Brain pericyte (primary cell): ENCODE data around the gene SARS1.

ENCODE experiments used
- DNase-seq: peaks from one replicate; pipeline ENCODE4 v3.0.0-alpha.2; 2012; ENCODE audit warnings: low read depth, low spot score

Gene SARS1

DNA sequence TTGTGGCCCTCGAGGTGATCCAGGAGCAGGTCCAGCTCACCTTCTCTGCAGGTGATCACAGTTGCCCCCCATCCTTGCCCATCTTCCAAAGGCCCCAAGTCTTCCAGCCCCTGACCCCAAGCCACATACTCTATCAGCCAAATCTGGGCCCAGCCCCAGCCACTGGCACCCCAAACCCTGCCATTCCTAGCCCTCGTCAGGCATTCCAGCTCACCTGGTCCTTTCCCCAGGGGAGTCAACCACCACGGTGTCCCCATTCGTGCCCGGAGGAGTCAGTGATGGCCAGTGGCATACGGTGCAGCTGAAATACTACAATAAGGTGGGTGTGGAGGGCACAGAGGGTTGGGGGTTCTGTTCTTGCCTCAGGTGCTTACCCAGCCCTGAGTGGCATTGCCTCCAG is 47.9 kb downstream of the SARS1 start:
- no peak for DNase-seq

DNA sequence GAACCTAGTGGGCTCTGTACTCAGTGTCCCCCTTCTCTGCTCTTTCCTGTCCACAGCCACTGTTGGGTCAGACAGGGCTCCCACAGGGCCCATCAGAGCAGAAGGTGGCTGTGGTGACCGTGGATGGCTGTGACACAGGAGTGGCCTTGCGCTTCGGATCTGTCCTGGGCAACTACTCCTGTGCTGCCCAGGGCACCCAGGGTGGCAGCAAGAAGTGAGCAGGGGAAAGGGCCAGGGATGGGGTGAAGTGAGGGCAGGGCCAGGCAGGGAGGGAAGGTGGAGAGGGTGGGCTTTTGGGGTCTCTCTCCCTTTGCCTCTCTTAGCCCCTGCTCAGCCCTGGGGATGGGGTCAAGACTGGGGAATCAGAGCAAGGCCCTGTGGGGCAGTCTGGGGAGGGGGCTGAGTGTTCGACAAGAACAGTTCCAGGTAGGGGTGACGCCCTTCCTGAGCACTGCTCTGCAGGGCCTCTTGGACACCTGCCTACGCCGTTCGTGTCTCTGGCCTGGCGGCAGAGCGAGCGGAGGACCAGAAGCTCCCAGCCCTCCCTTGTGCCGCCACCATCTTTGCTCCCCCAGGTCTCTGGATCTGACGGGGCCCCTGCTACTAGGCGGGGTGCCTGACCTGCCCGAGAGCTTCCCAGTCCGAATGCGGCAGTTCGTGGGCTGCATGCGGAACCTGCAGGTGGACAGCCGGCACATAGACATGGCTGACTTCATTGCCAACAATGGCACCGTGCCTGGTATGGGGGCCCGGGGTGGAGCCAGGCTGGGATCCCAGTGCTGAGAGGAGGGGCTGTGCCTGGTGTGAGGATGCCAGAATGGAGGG is 48.7 kb downstream of the SARS1 start:
- DNase-seq = no peak

DNA sequence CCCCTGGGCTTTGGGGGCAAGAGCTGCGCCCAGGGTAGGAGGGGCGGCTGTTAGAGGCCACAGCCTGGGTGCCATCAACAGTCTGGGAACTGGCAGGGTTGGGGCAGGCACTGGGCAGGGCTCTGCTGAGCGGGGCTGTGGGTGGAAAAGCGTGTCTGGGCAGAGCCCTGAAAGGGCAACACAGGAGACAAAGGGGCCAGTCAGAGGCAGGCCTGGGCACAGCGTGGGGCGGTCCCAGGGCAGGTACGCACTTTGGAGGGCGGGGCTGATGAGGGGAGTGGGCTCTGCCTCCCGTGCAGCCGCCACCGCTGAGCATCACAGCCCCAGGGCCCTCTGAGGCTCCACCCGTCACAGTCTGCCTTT is 49.5 kb downstream of the SARS1 start:
- no peak for DNase-seq

DNA sequence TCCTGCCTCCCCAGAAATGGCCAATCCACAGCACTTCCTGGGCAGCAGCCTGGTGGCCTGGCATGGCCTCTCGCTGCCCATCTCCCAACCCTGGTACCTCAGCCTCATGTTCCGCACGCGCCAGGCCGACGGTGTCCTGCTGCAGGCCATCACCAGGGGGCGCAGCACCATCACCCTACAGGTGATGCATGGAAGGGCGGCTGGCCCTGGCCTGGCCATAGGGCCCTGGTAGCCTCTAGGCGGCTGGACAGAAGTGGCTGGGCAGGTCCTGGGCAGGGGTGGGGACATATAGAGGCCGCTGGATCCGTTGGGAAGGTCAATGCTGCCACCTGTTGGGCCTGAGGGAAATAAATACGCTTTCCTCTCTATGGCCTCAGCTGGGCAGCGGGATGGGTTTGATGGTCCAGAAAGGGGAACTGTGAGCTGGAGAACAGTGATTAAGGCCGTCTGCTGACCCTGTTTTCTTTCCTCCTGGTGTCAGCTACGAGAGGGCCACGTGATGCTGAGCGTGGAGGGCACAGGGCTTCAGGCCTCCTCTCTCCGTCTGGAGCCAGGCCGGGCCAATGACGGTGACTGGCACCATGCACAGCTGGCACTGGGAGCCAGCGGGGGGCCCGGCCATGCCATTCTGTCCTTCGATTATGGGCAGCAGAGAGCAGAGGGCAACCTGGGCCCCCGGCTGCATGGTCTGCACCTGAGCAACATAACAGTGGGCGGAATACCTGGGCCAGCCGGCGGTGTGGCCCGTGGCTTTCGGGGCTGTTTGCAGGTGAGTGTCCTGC is 50.1 kb downstream of the SARS1 start:
- no peak for DNase-seq

DNA sequence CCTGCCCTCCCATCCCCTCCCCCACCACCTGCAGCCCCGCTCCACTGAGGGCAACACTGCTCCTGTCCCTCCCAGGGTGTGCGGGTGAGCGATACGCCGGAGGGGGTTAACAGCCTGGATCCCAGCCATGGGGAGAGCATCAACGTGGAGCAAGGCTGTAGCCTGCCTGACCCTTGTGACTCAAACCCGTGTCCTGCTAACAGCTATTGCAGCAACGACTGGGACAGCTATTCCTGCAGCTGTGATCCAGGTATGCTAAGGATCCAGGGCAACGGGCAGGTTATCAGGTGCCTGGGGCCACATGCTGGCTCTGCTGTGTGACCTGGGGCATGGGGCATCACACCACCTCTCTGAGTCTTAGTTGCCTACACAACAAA is 50.6 kb downstream of the SARS1 start:
- no peak for DNase-seq

DNA sequence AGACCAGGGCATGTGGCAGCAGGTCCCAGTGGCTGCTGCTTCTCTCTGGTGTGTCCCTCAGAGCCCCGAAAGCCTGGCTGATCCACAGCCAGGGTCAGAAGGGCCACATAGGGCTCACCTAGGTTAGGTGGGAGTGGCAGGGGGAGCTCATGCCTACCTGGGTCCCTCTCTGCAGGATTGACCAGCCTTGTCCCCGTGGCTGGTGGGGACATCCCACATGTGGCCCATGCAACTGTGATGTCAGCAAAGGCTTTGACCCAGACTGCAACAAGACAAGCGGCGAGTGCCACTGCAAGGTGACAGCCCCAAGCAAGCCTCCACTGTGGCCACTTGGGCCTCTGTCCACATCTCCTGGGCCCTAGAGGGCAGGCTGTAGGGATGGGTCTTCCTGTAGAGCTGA is 51.3 kb downstream of the SARS1 start:
- no peak for DNase-seq

DNA sequence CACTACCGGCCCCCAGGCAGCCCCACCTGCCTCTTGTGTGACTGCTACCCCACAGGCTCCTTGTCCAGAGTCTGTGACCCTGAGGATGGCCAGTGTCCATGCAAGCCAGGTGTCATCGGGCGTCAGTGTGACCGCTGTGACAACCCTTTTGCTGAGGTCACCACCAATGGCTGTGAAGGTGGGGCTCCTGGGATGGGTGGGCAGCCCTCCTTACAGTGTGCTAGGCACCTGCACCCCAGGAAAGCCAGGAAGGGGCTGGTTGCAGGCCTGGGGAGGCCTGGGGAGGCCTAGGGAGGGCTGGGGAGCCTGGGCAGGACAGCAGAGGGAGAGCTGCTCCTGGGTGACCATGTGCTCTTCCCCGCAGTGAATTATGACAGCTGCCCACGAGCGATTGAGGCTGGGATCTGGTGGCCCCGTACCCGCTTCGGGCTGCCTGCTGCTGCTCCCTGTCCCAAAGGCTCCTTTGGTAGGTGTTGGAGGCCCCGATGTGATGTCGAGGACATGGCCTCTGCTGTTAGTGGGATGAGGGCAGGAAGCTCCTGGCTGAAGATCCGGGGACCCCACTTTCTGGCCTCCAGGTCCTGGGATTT is 52.1 kb downstream of the SARS1 start:
- no peak for DNase-seq

DNA sequence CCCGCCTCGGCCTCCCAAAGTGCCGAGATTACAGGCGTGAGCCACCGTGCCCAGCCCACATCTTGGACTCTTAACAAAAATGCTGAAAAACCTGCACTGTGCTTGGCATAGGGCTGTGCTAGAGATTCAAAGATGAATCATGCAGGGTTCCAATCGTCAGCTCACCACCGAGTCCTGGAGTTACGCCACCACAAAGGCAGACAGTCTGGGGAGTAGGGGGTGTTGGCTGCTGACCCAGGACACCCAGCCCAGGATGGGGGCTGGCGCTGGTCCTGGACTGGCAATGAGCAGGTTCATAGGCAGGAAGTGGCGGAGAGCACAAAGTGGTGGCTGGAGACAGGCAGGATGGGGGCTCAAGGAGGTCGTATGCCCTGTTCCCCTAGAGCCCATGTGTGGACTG is 53.2 kb downstream of the SARS1 start:
- DNase-seq = no peak

DNA sequence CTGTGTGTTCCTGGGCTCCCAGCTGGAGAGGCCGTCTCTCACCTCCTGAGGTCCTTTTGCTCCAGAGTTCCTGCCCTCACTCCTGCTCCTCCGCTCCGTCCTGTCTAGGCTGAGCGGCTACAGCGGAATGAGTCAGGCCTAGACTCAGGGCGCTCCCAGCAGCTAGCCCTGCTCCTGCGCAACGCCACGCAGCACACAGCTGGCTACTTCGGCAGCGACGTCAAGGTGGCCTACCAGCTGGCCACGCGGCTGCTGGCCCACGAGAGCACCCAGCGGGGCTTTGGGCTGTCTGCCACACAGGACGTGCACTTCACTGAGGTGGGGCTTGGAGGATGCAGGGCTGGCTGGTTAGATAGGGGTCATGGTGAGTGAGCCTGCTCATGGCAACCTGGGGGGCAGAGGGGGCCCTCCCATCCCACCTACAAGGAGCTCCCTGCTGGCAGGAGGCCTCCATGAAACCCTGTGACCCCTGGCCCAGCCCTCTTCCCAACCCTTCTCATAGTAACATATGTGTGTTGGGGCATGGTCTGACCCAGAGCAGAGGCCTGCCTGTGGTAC is 54.1 kb downstream of the SARS1 start:
- DNase-seq = no peak

DNA sequence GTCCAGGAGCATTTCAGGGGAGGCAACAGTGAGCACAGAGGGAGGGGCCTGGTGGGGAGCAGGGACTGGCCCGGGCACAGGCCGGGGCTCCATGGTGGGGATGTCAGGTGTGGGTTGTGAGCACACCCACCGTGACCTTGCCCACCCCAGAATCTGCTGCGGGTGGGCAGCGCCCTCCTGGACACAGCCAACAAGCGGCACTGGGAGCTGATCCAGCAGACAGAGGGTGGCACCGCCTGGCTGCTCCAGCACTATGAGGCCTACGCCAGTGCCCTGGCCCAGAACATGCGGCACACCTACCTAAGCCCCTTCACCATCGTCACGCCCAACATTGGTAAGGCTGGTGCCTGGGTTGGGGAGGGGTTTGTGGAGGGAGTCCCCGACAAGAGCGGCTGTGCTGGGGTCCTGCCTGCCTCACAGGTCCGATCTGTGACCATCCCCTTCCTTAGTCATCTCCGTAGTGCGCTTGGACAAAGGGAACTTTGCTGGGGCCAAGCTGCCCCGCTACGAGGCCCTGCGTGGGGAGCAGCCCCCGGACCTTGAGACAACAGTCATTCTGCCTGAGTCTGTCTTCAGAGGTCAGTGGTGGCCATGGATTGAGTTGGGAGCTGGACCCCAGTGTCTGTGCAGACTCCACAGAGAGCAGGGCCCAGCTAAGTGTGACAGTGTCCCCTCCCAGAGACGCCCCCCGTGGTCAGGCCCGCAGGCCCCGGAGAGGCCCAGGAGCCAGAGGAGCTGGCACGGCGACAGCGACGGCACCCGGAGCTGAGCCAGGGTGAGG is 54.9 kb downstream of the SARS1 start:
- DNase-seq = no peak

DNA sequence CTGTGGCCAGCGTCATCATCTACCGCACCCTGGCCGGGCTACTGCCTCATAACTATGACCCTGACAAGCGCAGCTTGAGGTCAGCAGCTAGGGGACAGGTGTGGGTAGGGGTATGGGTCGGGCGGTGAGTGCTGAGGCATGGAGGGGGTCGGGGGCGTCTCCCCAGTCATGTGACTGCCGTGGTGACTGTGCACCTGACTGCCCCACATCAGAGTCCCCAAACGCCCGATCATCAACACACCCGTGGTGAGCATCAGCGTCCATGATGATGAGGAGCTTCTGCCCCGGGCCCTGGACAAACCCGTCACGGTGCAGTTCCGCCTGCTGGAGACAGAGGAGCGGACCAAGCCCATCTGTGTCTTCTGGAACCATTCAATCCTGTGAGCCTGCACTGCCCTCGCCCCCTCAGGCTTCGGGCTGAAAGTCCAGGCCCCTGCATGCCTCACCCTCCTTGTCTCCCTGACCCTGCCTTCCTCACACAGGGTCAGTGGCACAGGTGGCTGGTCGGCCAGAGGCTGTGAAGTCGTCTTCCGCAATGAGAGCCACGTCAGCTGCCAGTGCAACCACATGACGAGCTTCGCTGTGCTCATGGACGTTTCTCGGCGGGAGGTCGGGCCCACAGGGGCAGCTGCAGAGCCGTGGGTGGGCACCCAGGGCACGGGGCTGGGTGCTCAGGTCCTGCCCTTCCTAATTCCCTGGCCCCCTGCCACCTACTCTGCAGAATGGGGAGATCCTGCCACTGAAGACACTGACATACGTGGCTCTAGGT is 55.7 kb downstream of the SARS1 start:
- DNase-seq = no peak

DNA sequence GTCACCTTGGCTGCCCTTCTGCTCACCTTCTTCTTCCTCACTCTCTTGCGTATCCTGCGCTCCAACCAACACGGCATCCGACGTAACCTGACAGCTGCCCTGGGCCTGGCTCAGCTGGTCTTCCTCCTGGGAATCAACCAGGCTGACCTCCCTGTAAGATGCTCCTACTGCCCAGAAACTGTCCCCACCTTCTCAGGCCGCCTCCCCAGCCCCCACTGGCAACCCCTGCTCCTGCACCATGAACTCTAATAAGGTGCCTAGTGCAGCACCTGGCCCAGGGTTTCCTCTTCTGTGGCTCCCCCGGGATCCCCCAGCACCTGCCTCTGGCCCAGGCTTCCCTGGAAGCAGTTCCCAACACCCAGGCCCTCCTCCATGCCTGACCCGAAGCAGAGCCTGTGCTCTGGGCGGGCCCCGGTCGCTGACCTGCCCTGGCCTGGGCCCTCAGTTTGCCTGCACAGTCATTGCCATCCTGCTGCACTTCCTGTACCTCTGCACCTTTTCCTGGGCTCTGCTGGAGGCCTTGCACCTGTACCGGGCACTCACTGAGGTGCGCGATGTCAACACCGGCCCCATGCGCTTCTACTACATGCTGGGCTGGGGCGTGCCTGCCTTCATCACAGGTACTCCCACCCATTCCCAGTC is 56.4 kb downstream of the SARS1 start:
- no peak for DNase-seq

DNA sequence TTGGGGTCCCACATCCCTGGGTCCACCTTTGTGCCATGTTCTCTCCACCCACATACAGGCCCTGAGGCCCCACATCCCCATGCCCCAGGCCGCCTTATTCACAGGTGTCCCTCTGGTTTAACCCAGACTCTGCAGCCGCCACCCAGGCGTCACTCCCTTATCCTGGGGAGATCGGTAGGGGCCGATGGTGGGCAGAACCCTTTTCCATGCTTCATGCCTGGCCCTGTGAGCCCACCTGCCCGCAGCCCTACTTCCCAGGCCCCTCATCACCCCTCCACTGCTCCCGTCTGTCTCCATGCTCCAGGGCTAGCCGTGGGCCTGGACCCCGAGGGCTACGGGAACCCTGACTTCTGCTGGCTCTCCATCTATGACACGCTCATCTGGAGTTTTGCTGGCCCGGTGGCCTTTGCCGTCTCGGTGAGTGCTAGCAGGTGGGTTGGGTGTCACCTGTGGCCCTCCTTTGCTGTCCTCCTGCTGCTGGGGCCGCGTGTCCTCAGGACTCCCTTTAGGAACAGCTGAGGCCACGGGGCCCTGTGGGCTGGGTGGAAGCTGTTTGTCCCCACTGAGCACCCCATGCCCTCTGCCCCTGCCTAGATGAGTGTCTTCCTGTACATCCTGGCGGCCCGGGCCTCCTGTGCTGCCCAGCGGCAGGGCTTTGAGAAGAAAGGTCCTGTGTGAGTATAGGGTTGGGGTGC is 57.1 kb downstream of the SARS1 start:
- no peak for DNase-seq

DNA sequence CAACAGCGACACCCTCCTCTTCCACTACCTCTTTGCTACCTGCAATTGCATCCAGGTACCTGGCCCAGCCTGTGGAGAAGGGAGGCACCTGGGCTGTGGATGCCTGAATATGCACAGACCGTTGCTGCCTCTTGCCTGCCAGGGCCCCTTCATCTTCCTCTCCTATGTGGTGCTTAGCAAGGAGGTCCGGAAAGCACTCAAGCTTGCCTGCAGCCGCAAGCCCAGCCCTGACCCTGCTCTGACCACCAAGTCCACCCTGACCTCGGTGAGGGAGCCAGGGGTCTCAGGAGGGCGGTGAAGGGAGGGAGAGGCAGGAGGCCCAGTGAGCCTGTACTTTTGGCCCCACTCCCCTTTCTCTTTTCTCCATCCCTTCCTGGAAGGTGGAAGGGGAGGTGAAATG is 57.7 kb downstream of the SARS1 start:
- no peak for DNase-seq

DNA sequence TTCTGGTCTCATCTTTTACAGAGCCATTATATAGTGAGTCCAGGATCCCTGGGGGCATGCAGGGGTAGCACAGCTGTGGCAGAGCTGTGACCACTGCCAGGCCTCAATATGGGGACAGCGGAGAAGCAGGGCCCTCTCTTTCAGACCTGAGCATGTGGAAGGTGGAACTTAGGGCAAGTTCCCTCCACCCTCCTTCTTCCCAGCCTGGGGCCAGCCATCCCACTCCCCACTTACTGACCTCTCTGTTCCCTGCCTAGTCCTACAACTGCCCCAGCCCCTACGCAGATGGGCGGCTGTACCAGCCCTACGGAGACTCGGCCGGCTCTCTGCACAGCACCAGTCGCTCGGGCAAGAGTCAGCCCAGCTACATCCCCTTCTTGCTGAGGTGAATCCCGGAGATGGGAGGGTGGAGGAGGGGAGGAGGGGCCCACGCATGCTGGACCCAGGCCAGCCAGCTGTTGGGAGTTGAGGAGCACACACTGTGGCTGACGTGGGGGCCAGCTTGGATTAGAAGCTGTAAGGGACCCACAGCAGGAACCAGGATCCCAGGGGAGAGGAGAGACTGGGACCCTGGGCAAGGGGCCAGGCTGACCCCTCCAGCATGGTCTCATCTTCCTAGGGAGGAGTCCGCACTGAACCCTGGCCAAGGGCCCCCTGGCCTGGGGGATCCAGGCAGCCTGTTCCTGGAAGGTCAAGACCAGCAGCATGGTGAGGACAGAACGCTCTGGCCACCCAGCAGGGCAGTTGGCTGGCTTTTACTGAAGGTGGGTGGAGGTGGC is 58.5 kb downstream of the SARS1 start:
- DNase-seq = no peak

DNA sequence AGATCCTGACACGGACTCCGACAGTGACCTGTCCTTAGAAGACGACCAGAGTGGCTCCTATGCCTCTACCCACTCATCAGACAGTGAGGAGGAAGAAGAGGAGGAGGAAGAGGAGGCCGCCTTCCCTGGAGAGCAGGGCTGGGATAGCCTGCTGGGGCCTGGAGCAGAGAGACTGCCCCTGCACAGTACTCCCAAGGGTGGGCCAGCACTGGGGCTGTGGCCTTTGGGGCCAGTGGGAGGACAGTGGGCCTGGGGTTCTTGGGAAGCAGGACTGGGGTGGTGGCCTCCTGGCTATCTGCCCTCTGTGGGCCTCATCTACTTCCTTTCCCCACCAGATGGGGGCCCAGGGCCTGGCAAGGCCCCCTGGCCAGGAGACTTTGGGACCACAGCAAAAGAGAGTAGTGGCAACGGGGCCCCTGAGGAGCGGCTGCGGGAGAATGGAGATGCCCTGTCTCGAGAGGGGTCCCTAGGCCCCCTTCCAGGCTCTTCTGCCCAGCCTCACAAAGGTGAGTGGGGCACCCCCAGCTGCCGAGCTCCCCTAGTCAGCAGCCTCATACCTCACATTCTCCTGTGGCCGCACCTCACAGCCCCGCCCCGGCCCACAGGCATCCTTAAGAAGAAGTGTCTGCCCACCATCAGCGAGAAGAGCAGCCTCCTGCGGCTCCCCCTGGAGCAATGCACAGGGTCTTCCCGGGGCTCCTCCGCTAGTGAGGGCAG is 59.3 kb downstream of the SARS1 start:
- DNase-seq = no peak

DNA sequence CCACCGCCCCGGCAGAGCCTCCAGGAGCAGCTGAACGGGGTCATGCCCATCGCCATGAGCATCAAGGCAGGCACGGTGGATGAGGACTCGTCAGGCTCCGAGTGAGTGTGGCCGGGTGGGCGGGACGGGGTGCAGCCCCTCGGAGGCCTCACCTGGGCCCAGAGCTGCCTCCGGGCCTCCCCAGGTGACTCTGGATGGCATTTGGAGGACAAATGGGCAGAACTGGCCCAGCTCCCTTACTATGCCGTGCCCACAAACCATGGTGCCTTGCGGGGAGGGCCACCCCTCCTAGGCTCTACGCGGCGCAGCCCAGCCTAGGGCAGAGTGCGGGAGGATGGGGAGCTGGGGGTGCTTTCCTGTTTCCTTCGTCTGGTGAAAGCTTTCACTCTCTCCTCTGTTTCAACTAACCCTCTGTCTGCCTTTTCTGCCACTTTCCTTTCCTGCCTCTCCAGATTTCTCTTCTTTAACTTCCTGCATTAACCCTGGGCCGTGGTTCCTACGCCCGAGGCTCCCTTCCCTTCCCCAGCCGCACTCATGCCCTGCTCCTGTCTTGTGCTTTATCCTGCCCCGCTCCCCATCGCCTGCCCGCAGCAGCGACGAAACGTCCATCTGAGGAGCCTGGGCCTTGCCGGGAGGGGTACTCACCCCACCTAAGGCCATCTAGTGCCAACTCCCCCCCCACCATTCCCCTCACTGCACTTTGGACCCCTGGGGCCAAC is 60.0 kb downstream of the SARS1 start:
- DNase-seq = no peak
